Breast epithelium (tissue), 3 donors: ENCODE measurements around the gene DUSP9.
"Not testable (repeated sequence)": the region's sequence is repeated elsewhere in the genome, so short reads cannot be mapped to it uniquely, and the experiment has no call there.

ENCODE experiments used
- POLR2A ChIP-seq: fragments of 450-650 bp; IDR thresholded peaks from one replicate; pipeline ENCODE4 v1.6.1; 2016; ENCODE audit warnings: antibody characterized with exemption, mild to moderate bottlenecking, moderate library complexity
- TF ChIP-seq, protein P1 (sequence below), 3 donors: fragments of 450-650 bp; IDR thresholded peaks; one replicate each; pipeline ENCODE4 v1.5.1; 2016 to 2017; ENCODE audit warnings: antibody characterized with exemption in 3 of 3, mild to moderate bottlenecking in 3 of 3, moderate library complexity in 3 of 3

DNA sequence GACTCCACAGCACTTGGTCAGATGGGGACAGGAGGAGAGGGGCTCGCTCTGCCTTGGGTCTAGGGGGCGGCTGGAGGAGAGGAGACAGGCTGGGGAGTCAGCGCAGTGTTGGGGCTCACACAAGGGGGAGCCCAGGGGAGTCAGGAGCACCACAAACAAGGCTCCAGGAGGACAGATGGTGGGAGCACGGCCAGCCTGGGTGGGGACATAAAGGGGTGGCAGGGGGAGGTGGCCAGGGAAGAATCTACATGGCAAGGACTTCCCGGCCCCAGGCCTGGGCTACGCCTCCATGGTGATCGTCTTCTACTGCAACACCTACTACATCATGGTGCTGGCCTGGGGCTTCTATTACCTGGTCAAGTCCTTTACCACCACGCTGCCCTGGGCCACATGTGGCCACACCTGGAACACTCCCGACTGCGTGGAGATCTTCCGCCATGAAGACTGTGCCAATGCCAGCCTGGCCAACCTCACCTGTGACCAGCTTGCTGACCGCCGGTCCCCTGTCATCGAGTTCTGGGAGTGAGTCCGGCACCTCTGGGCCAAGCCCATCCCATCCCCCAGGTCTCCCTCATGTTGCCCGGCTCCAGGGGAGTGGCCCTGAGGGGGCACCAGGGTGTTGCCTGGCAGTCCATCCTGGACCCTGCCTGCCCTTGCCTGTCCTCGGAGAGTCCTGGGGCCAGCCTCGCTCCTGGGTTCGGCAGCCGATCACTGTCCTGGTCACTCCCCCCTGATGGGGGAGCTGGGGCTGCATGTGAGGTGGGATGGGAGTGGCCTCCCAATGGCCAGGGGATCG lies 44.2 kb downstream of the DUSP9 start:
- TF ChIP-seq, protein P1, sequence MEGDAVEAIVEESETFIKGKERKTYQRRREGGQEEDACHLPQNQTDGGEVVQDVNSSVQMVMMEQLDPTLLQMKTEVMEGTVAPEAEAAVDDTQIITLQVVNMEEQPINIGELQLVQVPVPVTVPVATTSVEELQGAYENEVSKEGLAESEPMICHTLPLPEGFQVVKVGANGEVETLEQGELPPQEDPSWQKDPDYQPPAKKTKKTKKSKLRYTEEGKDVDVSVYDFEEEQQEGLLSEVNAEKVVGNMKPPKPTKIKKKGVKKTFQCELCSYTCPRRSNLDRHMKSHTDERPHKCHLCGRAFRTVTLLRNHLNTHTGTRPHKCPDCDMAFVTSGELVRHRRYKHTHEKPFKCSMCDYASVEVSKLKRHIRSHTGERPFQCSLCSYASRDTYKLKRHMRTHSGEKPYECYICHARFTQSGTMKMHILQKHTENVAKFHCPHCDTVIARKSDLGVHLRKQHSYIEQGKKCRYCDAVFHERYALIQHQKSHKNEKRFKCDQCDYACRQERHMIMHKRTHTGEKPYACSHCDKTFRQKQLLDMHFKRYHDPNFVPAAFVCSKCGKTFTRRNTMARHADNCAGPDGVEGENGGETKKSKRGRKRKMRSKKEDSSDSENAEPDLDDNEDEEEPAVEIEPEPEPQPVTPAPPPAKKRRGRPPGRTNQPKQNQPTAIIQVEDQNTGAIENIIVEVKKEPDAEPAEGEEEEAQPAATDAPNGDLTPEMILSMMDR (IDR thresholded peaks at IDR 0.05), result not testable (repeated sequence)
- not testable (repeated sequence) for TF ChIP-seq POLR2A
